HG02938 (cell line): ENCODE data around the gene GKN1.
"Not testable (repeated sequence)": the region's sequence is repeated elsewhere in the genome, so short reads cannot be mapped to it uniquely, and the experiment has no call there.

Source experiments
- ATAC-seq: cut with Tn5 transposase; IDR thresholded peaks from one replicate; pipeline ENCODE4 v1.9.1; 2021; ENCODE audit warnings: mild to moderate bottlenecking, moderate library complexity; ENCODE audit not compliant: unreplicated experiment

Gene GKN1

GRCh38 chr2:68955432-68955831 is 19.0 kb upstream of the GKN1 start:
- not testable (repeated sequence) for ATAC-seq

- ATAC-seq, result no peak
These were observed 15.4 kb upstream of the GKN1 start for GRCh38 chr2:68959001-68959400.

- no peak for ATAC-seq
These were observed 13.1 kb upstream of the GKN1 start for GRCh38 chr2:68961380-68961779.

GRCh38 chr2:68964282-68964681 is 10.2 kb upstream of the GKN1 start:
- no peak for ATAC-seq

- ATAC-seq, result no peak
These were observed 6.2 kb upstream of the GKN1 start for GRCh38 chr2:68968221-68968620.

GRCh38 chr2:68969736-68970490 is 4.5 kb upstream of the GKN1 start:
- no peak for ATAC-seq

- no peak for ATAC-seq
These were observed 3.7 kb upstream of the GKN1 start for GRCh38 chr2:68970566-68971265.

GRCh38 chr2:68971591-68972231 is 2.7 kb upstream of the GKN1 start:
- ATAC-seq, result no peak

- ATAC-seq, result no peak
These were observed 670 bp downstream of the GKN1 start for GRCh38 chr2:68974946-68975665.

- no peak for ATAC-seq
These were observed 1.4 kb downstream of the GKN1 start for GRCh38 chr2:68975844-68976243.

GRCh38 chr2:68977453-68977852 is 3.0 kb downstream of the GKN1 start:
- no peak for ATAC-seq

- ATAC-seq, result no peak
These were observed 3.7 kb downstream of the GKN1 start for GRCh38 chr2:68978098-68978497.

GRCh38 chr2:68980956-68981355 is 6.5 kb downstream of the GKN1 start:
- ATAC-seq, result no peak

GRCh38 chr2:68987021-68987503 is 12.6 kb downstream of the GKN1 start:
- no peak for ATAC-seq

- ATAC-seq, result no peak
These were observed 14.6 kb downstream of the GKN1 start for GRCh38 chr2:68989035-68989434.

- no peak for ATAC-seq
These were observed 17.9 kb downstream of the GKN1 start for GRCh38 chr2:68992341-68992740.

GRCh38 chr2:68992933-68993332 is 18.5 kb downstream of the GKN1 start:
- ATAC-seq, result no peak

GRCh38 chr2:68993660-68994059 is 19.2 kb downstream of the GKN1 start:
- no peak for ATAC-seq

- no peak for ATAC-seq
These were observed 20.4 kb downstream of the GKN1 start for GRCh38 chr2:68994864-68995263.

GRCh38 chr2:68995916-68996315 is 21.5 kb downstream of the GKN1 start:
- ATAC-seq, result no peak

GRCh38 chr2:68997401-68997800 is 23.0 kb downstream of the GKN1 start:
- no peak for ATAC-seq
